ENCODE data around the gene GPX3.

The GPX3 gene

GRCh38 chr5:151077419-151077818 is 57.0 kb downstream of the GPX3 start:
- no peak for TF ChIP-seq CTCF (IDR thresholded peaks at IDR 0.05)

- no peak for TF ChIP-seq CTCF (IDR thresholded peaks at IDR 0.05)
These were observed 57.6 kb downstream of the GPX3 start for GRCh38 chr5:151077967-151078366.
